ENCODE results near the gene EYA4. TPM values are rescaled to one million over a fixed set of nuclear protein-coding genes. Genes with fewer than 3 reads are reported as not detected.

The EYA4 gene
- total RNA-seq, 1 experiment from 2014 or later, result not detected

GRCh38 chr6:133577851-133578250 is 336.7 kb downstream of the EYA4 start:
- ChIA-PET CTCF (no interaction called here), POLR2A (no interaction called here)
- in situ Hi-C loops (cut with HindIII; ENCODE audit: low pct_unique_long_range_greater_than_20kb, low sequenced_read_pairs), result no loop called here
- ATAC-seq, result no peak
- Histone ChIP-seq H3K4me1 (ENCODE audit: control insufficient read depth, insufficient read depth, low read length) (no peaks in the 10 kb centered on the region), H3K9me3 (ENCODE audit: control insufficient read depth, insufficient read depth, low read depth, low read length) (no peaks in the 10 kb centered on the region), H3K27me3 (ENCODE audit: control insufficient read depth, insufficient read depth, low read length) (peaks cover 3% of the 10 kb centered on the region; the same call in 1 of the 2 replicates), H3K36me3 (ENCODE audit: control insufficient read depth, insufficient read depth, low read length) (no peaks in the 10 kb centered on the region), H3K4me3 (ENCODE audit: low read depth in 2 of 2, low read length in 2 of 2) (no peak overlapping the region), H3K27ac (ENCODE audit: low read length) (no peak overlapping the region)
- BruUV-seq (replicated peaks), result no TSS peak
- intact Hi-C loops (cut with micrococcal nuclease; ENCODE audit: unreplicated experiment), result no loop called here
- TF ChIP-seq TCF7L2 (IDR thresholded peaks at IDR 0.05; ENCODE audit: low read depth, low read length) (no peak), CTCF (IDR thresholded peaks at IDR 0.05) (no peak), REST (IDR thresholded peaks at IDR 0.05; ENCODE audit: insufficient read depth in 1 of 2, low read depth in 2 of 2, low read length in 1 of 2) (no peak), POLR2AphosphoS5 (IDR thresholded peaks at IDR 0.05; ENCODE audit: low read depth, low read length) (no peak), SIN3A (IDR thresholded peaks at IDR 0.05; ENCODE audit: borderline replicate concordance, insufficient read depth, low read depth, low read length) (no peak)
- no peak for DNase-seq (ENCODE audit: low read depth, low spot score)

All from Panc1 (cell line).